ENCODE measurements around the gene DAND5.
"Not testable (repeated sequence)": the region's sequence is repeated elsewhere in the genome, so short reads cannot be mapped to it uniquely, and the experiment has no call there.

The DAND5 gene

DNA sequence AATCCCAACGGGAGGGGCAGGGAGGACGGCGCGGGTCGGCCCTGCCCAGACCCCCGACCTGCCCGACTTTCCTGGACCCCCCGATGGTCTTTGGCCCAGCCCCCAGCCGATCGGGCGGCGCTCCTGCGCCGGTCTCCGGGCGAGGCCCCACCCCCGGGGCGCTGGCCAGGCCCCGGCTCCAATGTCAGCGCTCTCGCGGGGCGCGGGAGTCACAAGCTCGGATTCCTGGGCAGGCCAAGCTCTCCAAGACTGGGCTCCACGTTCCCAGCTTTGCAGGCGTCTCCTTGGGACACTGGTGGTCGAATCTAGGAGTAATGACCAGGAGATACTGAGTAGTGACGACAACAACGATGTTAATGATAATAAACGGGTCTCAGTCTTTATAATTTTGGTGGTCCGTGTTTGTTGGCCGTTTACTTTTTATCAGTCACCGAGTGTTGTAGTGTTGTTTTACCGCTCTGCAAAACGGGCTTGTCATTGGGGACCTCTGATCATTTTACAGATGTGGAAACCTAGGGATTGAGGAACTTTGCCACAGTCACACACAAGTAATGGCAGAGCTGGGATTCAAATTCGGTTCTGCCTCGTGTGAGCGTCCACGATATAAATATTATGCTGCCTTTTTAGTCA, 23.2 kb upstream of the DAND5 start:
- FAIRE-seq: no peak

DNA sequence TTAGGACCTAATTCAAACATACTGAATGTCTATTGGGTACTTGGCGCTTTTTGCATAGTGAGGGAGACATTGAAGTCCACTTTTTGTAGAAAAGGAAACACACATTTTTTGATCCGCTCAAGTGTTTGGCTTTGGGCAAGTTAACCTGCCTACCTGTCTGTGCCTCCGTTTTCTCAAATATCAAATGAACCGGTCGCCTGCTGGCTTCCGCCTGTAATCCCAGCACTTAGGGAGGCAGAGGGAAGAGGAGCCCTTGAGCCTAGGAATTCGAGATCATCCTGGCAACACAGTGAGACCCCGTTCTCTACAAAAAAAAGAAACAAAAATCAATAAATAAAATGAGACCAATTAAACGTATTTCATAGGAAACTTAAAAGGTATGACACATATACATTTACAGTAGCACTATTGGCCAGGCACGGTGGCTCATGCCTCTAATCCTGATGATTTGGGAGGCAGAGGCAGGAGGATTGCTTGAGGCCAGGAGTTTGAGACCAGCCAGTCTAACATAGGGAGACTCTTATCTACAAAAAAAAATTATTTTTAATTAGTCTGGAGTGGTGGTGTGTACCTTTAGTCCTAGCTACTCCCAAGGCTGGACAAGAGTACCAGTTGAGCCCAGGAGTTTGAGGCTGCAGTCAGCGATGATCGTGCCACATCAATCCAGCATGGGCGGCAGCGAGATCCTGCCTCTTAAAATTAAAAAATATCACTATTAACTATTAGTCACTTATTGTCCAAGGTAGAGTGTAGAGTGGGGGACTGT, 22.5 kb upstream of the DAND5 start:
- no peak for FAIRE-seq

DNA sequence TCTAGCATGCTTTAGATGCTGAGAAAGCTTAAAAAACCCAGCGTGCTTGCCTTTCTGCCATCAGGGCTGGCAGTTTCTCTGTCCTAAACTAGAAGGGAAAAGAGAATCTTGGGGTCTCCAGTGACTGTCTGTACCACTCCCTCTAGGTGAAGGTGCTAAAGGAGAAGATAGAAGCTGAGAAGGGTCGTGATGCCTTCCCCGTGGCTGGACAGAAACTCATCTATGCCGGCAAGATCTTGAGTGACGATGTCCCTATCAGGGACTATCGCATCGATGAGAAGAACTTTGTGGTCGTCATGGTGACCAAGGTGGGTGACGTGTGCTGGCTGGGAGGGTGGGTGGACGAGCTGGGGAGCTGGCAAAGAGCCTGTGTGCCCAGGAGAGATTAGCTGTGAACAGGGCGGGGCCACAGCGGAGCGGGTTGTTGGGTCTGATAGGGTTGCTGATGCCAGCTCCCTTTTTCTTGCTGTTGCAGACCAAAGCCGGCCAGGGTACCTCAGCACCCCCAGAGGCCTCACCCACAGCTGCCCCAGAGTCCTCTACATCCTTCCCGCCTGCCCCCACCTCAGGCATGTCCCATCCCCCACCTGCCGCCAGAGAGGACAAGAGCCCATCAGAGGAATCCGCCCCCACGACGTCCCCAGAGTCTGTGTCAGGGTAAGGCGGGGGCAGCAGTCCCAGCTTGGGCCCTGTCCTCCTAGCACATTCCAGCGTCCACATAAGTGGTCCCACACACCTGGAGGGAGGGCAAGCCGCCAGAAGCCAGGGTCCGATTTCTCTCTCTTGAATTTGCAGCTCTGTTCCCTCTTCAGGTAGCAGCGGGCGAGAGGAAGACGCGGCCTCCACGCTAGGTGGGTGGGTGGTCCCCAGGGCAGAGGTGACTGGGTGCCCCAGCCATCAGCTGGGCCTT, 21.4 kb upstream of the DAND5 start:
- FAIRE-seq: no peak

GRCh38 chr19:12948612-12949362, 20.6 kb upstream of the DAND5 start:
- FAIRE-seq: no peak

GRCh38 chr19:12949363-12950283, 19.8 kb upstream of the DAND5 start:
- no peak for FAIRE-seq

- FAIRE-seq: not testable (repeated sequence)
Observed at GRCh38 chr19:12952050-12952449, 17.3 kb upstream of the DAND5 start.

GRCh38 chr19:12952488-12953137, 16.8 kb upstream of the DAND5 start:
- no peak for FAIRE-seq

DNA sequence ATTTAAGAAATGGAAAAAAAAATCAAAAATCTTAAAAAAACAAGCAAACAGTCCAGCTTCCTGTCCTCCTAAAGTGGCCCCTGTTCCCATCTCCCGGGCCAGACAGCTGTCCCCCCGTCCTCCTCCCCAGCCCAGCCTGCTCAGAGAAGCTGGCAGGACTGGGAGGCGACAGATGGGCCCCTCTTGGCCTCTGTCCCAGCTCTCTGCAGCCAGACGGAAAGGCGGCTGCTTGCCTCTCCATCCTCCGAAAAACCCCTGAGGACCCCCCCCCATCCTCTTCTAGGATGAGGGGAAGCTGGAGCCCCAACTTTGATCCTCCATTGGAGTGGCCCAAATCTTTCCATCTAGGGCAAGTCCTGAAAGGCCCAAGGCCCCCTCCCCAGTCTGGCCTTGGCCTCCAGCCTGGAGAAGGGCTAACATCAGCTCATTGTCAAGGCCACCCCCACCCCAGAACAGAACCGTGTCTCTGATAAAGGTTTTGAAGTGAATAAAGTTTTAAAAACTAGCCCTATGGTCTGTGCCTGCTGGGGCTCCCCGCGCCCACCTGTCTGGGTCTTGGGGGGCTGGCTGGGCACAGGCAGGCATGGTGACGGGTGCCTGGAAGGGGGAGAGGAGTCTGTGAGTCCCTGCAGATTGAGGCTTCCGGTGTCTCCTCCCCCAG, 16.1 kb upstream of the DAND5 start:
- no peak for FAIRE-seq

GRCh38 chr19:12953799-12954611, 15.4 kb upstream of the DAND5 start:
- no peak for FAIRE-seq

- no peak for FAIRE-seq
Observed at GRCh38 chr19:12954612-12954962, 14.8 kb upstream of the DAND5 start.

DNA sequence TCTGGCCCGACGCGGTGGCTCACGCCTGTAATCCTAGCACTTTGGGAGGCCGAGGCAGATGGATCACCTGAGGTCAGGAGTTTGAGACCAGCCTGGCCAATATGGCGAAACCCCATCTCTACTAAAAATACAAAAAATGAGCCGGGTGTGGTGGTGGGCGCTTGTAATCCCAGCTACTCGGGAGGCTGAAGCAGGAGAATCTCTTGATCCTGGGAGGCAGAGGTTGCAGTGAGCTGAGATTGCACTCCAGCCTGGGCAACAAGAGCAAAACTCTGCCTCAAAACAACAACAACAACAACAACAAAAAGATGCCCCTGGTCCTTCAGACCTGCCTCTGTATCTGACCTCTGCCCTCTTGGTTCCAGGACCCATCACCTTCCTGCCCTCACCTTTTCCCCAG, 13.8 kb upstream of the DAND5 start:
- not testable (repeated sequence) for FAIRE-seq

GRCh38 chr19:12955996-12956395, 13.4 kb upstream of the DAND5 start:
- FAIRE-seq: no peak

DNA sequence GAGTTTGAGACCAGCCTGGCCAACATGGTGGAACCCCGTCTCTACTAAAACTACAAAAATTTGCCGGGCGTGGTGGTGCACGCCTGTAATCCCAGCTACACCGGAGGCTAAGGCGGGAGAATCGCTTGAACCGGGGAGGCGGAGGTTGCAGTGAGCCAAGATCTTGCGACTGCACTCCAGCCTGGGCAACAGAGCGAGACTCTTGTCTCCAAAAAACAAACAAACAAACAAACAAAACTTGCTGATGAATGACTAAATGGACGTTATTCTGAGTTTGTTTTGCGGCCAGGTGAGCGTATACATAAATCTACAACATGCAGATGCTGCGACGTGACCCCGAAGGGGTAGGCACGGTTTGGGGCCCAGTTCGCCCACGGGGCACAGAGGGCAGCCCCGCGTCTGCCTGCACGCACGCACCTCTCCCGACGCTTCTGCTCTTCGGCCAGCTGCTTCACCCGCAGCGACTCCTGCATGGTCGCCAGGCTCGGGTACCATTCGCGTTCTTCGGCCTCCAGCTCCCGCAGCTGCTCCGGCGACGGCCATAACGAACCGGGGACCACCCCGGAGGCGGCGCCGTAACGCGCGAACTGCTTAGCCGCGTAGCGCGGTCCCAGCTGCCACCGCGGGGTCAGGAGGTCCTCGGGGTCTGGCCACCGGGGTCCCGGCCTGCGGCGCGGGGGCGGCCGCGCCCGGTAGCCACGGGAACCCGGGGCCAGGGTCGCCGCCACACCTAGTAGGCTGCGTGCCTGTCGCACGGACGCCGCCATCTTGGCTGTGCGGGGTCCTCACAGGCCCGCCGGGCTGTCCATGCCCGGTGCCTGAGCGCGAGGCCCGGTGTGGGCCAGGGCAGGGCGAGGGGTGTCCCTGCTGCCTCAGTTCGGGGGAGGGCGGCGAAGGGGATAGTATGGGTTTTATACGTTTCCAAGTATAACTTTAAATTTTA, 12.7 kb upstream of the DAND5 start, which contains the start of gene GADD45GIP1:
TSS of gene GADD45GIP1 (minus strand) at position 778 of the 943 bp plus-strand sequence. CDS start at position 767, 11 bp downstream.
- no peak for FAIRE-seq

- not testable (repeated sequence) for FAIRE-seq
Observed at GRCh38 chr19:12957389-12957952, 11.9 kb upstream of the DAND5 start.

- no peak for FAIRE-seq
Observed at GRCh38 chr19:12959481-12959880, 9.9 kb upstream of the DAND5 start.

GRCh38 chr19:12965017-12965811, 4.2 kb upstream of the DAND5 start:
- no peak for FAIRE-seq

GRCh38 chr19:12965812-12966135, 3.6 kb upstream of the DAND5 start:
- FAIRE-seq: no peak
